WTC11 (cell line): ENCODE measurements around the gene TMOD3. TPM values are rescaled to one million over a fixed set of nuclear protein-coding genes. Genes with fewer than 3 reads are reported as not detected.

Experiments used
- ATAC-seq: fragments of 200-7000 bp; cut with Tn5 transposase; 2 replicates; pipeline ENCODE4 v1.10.0; 2021; ENCODE audit warnings: mild to moderate bottlenecking, moderate library complexity
- CTCF ChIA-PET: fragments of 300-600 bp; sonication (Branson Sonifier 250); formaldehyde crosslinking; loops from one replicate; lab custom pipeline; 2021; ENCODE audit warnings: antibody characterized with exemption; lab: Charles Lee
- POLR2A ChIA-PET: fragments of 350-600 bp; sonication (Branson Sonifier 250); formaldehyde crosslinking; loops from one replicate; lab custom pipeline; 2021; ENCODE audit warnings: antibody characterized with exemption; lab: Charles Lee
- DNase-seq: peaks from one replicate; pipeline ENCODE4 v3.0.0; 2021; ENCODE audit warnings: low spot score
- H3K27ac Mint-ChIP-seq: 2 replicates; pipeline ENCODE4 v1.8.0; 2021; ENCODE audit warnings: mixed read lengths
- H3K27me3 Mint-ChIP-seq: 2 replicates; pipeline ENCODE4 v1.8.0; 2021; ENCODE audit warnings: low read depth, mild to moderate bottlenecking, moderate library complexity, mixed read lengths
- H3K36me3 Mint-ChIP-seq: 2 replicates; pipeline ENCODE4 v1.8.0; 2021; ENCODE audit warnings: mixed read lengths
- H3K4me1 Mint-ChIP-seq: 2 replicates; pipeline ENCODE4 v1.8.0; 2022; ENCODE audit warnings: mixed read lengths
- H3K4me3 Mint-ChIP-seq: 2 replicates; pipeline ENCODE4 v1.8.0; 2021; ENCODE audit warnings: mild to moderate bottlenecking, moderate library complexity, mixed read lengths
- H3K9me3 Mint-ChIP-seq: 2 replicates; pipeline ENCODE4 v1.8.0; 2021; ENCODE audit warnings: mixed read lengths
- ATF1 ChIP-seq: sonication (generic); formaldehyde crosslinking; IDR thresholded peaks from 2 replicates; pipeline ENCODE4 v1.8.1; 2023; ENCODE audit warnings: mild to moderate bottlenecking, moderate library complexity, missing genetic modification reagents
- CBFB ChIP-seq: sonication (generic); formaldehyde crosslinking; IDR thresholded peaks from 2 replicates; pipeline ENCODE4 v1.8.1; 2022; ENCODE audit warnings: mild to moderate bottlenecking, low read depth, missing genetic modification reagents
- CREM ChIP-seq: sonication (generic); formaldehyde crosslinking; IDR thresholded peaks from 2 replicates; pipeline ENCODE4 v1.8.1; 2022; ENCODE audit warnings: mild to moderate bottlenecking, missing genetic modification reagents, moderate library complexity
- E2F1 ChIP-seq: sonication (generic); formaldehyde crosslinking; IDR thresholded peaks from 2 replicates; pipeline ENCODE4 v1.8.0; 2022; ENCODE audit warnings: mild to moderate bottlenecking, missing genetic modification reagents
- FOXP1 ChIP-seq: sonication (generic); formaldehyde crosslinking; IDR thresholded peaks from 2 replicates; pipeline ENCODE4 v1.8.0; 2022; ENCODE audit warnings: missing genetic modification reagents, mild to moderate bottlenecking, moderate library complexity, borderline replicate concordance
- GABPB1 ChIP-seq: sonication (generic); formaldehyde crosslinking; IDR thresholded peaks from 2 replicates; pipeline ENCODE4 v1.8.1; 2023; ENCODE audit warnings: mild to moderate bottlenecking, missing genetic modification reagents
- GTF2I ChIP-seq: fragments of 250-450 bp; sonication (Bioruptor Pico); conservative IDR thresholded peaks from 2 replicates; pipeline ENCODE4 v1.4.0; 2021; ENCODE audit warnings: mild to moderate bottlenecking
- MAX ChIP-seq: sonication (generic); formaldehyde crosslinking; IDR thresholded peaks from 2 replicates; pipeline ENCODE4 v1.8.0; 2022; ENCODE audit warnings: mild to moderate bottlenecking, missing genetic modification reagents
- MYBL2 ChIP-seq: sonication (generic); formaldehyde crosslinking; IDR thresholded peaks from 2 replicates; pipeline ENCODE4 v1.8.1; 2023; ENCODE audit warnings: mild to moderate bottlenecking, moderate library complexity, missing genetic modification reagents
- NFATC4 ChIP-seq: fragments of 250-450 bp; sonication (Bioruptor Pico); IDR thresholded peaks from 2 replicates; pipeline ENCODE4 v1.9.0; 2021; ENCODE audit warnings: mild to moderate bottlenecking
- NFE2L1 ChIP-seq: sonication (generic); formaldehyde crosslinking; IDR thresholded peaks from 2 replicates; pipeline ENCODE4 v1.8.1; 2023; ENCODE audit warnings: missing genetic modification reagents
- PRDM15 ChIP-seq: sonication (generic); formaldehyde crosslinking; IDR thresholded peaks from 2 replicates; pipeline ENCODE4 v1.8.0; 2022; ENCODE audit warnings: missing genetic modification reagents
- RELA ChIP-seq: sonication (generic); formaldehyde crosslinking; IDR thresholded peaks from 2 replicates; pipeline ENCODE4 v1.8.1; 2022; ENCODE audit warnings: missing genetic modification reagents, mild to moderate bottlenecking, borderline replicate concordance
- SMAD4 ChIP-seq: sonication (generic); formaldehyde crosslinking; IDR thresholded peaks from 2 replicates; pipeline ENCODE4 v1.8.0; 2022; ENCODE audit warnings: mild to moderate bottlenecking, missing genetic modification reagents
- SOX15 ChIP-seq: fragments of 250-450 bp; sonication (Bioruptor Pico); IDR thresholded peaks from 2 replicates; pipeline ENCODE4 v1.9.0; 2021; ENCODE audit warnings: mild to moderate bottlenecking
- ZNF121 ChIP-seq: sonication (generic); formaldehyde crosslinking; IDR thresholded peaks from 2 replicates; pipeline ENCODE4 v1.8.0; 2023; ENCODE audit warnings: missing genetic modification reagents
- ZNF317 ChIP-seq: sonication (generic); formaldehyde crosslinking; IDR thresholded peaks from 2 replicates; pipeline ENCODE4 v1.8.1; 2023; ENCODE audit warnings: low read depth, mild to moderate bottlenecking, moderate library complexity, missing genetic modification reagents, borderline replicate concordance
- ZNF671 ChIP-seq: fragments of 250-450 bp; sonication (Bioruptor Pico); IDR thresholded peaks from 2 replicates; pipeline ENCODE4 v1.8.0; 2021; ENCODE audit warnings: mild to moderate bottlenecking
- total RNA-seq: library from RNA; stranded (reverse); gene quantifications from 3 replicates; pipeline ENCODE4 v1.2.3, GENCODE V29; 2021
- TF ChIP-seq, protein P1 (sequence below): sonication (generic); formaldehyde crosslinking; IDR thresholded peaks from 2 replicates; pipeline ENCODE4 v1.8.1; 2023; ENCODE audit warnings: mild to moderate bottlenecking, missing genetic modification reagents, moderate library complexity

Gene TMOD3
- total RNA-seq, 1 experiment from 2014 or later = 40.6 TPM

GRCh38 chr15:51912528-51912927 lies 83.1 kb downstream of the TMOD3 start (continued):
- TF ChIP-seq GABPB1 (CRISPR knock-in tag) (no peak), NFATC4 (no peak), MYBL2 (CRISPR knock-in tag) (no peak), SMAD4 (CRISPR knock-in tag) (no peak), ATF1 (CRISPR knock-in tag) (no peak), ZNF317 (CRISPR knock-in tag) (no peak)
- TF ChIP-seq, protein P1, sequence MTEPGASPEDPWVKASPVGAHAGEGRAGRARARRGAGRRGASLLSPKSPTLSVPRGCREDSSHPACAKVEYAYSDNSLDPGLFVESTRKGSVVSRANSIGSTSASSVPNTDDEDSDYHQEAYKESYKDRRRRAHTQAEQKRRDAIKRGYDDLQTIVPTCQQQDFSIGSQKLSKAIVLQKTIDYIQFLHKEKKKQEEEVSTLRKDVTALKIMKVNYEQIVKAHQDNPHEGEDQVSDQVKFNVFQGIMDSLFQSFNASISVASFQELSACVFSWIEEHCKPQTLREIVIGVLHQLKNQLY (CRISPR knock-in tag) = no peak

GRCh38 chr15:51917493-51917892 lies 88.0 kb downstream of the TMOD3 start:
- TF ChIP-seq RELA = no peak
- TF ChIP-seq NFATC4 = no peak
- no peak for TF ChIP-seq ZNF121 (CRISPR knock-in tag)
- DNase-seq (peak; percentile 66), ATAC-seq (peak; percentile 100)
- ChIA-PET CTCF (interaction anchor here (0.6 to 2.1 kb wide), 30 partner anchors 9 to 310 kb away, joined by 3 to 20 read pairs (median 4); partner anchors contain the start of genes LEO1, LYSMD2 and TMOD3), POLR2A (interaction anchor here (1.2 kb wide), 1 partner anchor 130 kb away, joined by 4 read pairs; no protein-coding TSS in a partner anchor)
- no peaks in the 10 kb centered on the region for H3K9me3 Mint-ChIP-seq
- peaks cover 10% of the 10 kb centered on the region for H3K36me3 Mint-ChIP-seq
- no peaks in the 10 kb centered on the region for H3K4me1 Mint-ChIP-seq
- peak overlapping the region; percentile 65; the same call in 1 of the 2 replicates for H3K27ac Mint-ChIP-seq
- H3K4me3 Mint-ChIP-seq = no peak overlapping the region
- H3K27me3 Mint-ChIP-seq = no peaks in the 10 kb centered on the region

- TF ChIP-seq FOXP1 (CRISPR knock-in tag) (no peak), CREM (CRISPR knock-in tag) (no peak), ZNF317 (CRISPR knock-in tag) (no peak), MAX (CRISPR knock-in tag) (no peak), E2F1 (no peak), SOX15 (CRISPR knock-in tag) (no peak), PRDM15 (no peak), ZNF671 (CRISPR knock-in tag) (no peak), CBFB (no peak), ATF1 (CRISPR knock-in tag) (no peak), GTF2I (no peak), NFE2L1 (CRISPR knock-in tag) (no peak)
- TF ChIP-seq, all 79 proteins: peak for 0
Measured at GRCh38 chr15:51924156-51925068, 95.0 kb downstream of the TMOD3 start.

More at GRCh38 chr15:51924156-51925068, 95.0 kb downstream of the TMOD3 start:
- POLR2A ChIA-PET = no interaction called here
- Mint-ChIP-seq H3K27me3 (no peaks in the 10 kb centered on the region), H3K9me3 (no peaks in the 10 kb centered on the region), H3K4me1 (peaks cover 5% of the 10 kb centered on the region), H3K36me3 (peaks cover 9% of the 10 kb centered on the region), H3K27ac (peak overlapping the region; percentile 11; the same call in 1 of the 2 replicates), H3K4me3 (no peak overlapping the region)
- ATAC-seq (peak; percentile 97), DNase-seq (peak; percentile 38)
- CTCF ChIA-PET = interaction anchor here (0.5 to 1.7 kb wide), 5 partner anchors 19 to 1039 kb away, joined by 3 to 11 read pairs (median 3); no protein-coding TSS in a partner anchor
